RWPE1 (cell line): ENCODE results near the gene FOSL2.

Experiments
- CTCF ChIA-PET: fragments of 350-600 bp; sonication (Branson Sonifier 250); formaldehyde crosslinking; extraction: SDS; loops from one replicate; lab custom pipeline; 2021; lab: Yijun Ruan, JAX
- POLR2A ChIA-PET: fragments of 400-600 bp; formaldehyde crosslinking; extraction: SDS; loops from one replicate; lab custom pipeline; 2020; ENCODE audit warnings: antibody characterized with exemption; ENCODE audit not compliant: low non-redundant PET; lab: Yijun Ruan, JAX
- DNase-seq: peaks from one replicate; pipeline ENCODE4 v3.0.0; 2012; ENCODE audit warnings: low spot score
- H3K27ac ChIP-seq: fragments of 450-650 bp; 2 replicates; pipeline ENCODE4 v1.5.1; 2017
- CTCF ChIP-seq: fragments of 450-650 bp; conservative IDR thresholded peaks from 2 replicates; pipeline ENCODE4 v1.5.1; 2017; ENCODE audit warnings: low read depth, mild to moderate bottlenecking

The FOSL2 gene

GRCh38 chr2:28457237-28457636 is 64.6 kb downstream of the FOSL2 start:
- no peak for DNase-seq
- H3K27ac ChIP-seq: no peak overlapping the region
- CTCF ChIA-PET: no interaction called here
- POLR2A ChIA-PET: no interaction called here
- no peak for TF ChIP-seq CTCF

GRCh38 chr2:28461056-28461455 is 68.4 kb downstream of the FOSL2 start:
- CTCF ChIA-PET: interaction anchor here (0.6 kb wide), 1 partner anchor 496 kb away, joined by 3 read pairs; no protein-coding TSS in a partner anchor
- no peak overlapping the region for H3K27ac ChIP-seq
- no peak for TF ChIP-seq CTCF
- POLR2A ChIA-PET: no interaction called here
- DNase-seq: no peak

GRCh38 chr2:28462122-28462521 is 69.5 kb downstream of the FOSL2 start:
- DNase-seq: no peak
- no peak overlapping the region for H3K27ac ChIP-seq
- ChIA-PET CTCF (no interaction called here), POLR2A (no interaction called here)
- no peak for TF ChIP-seq CTCF

- POLR2A ChIA-PET: no interaction called here
- CTCF ChIA-PET: no interaction called here
- no peak for TF ChIP-seq CTCF
- no peak overlapping the region for H3K27ac ChIP-seq
- no peak for DNase-seq
Observed at GRCh38 chr2:28463211-28463816, 70.7 kb downstream of the FOSL2 start.

GRCh38 chr2:28463893-28464292 is 71.2 kb downstream of the FOSL2 start:
- ChIA-PET CTCF (no interaction called here), POLR2A (no interaction called here)
- TF ChIP-seq CTCF: no peak
- DNase-seq: no peak
- H3K27ac ChIP-seq: no peak overlapping the region

- CTCF ChIA-PET: no interaction called here
- TF ChIP-seq CTCF: no peak
- POLR2A ChIA-PET: interaction anchor here (0.8 kb wide), 1 partner anchor 14 kb away, joined by 3 read pairs; no protein-coding TSS in a partner anchor
Observed at GRCh38 chr2:28465148-28465885, 72.7 kb downstream of the FOSL2 start.

More at GRCh38 chr2:28465148-28465885, 72.7 kb downstream of the FOSL2 start:
- no peak for DNase-seq
- no peak overlapping the region for H3K27ac ChIP-seq
